IgD-negative memory B cell (primary cell): ENCODE data around the gene NOS1AP. TPM values are rescaled to one million over a fixed set of nuclear protein-coding genes. Genes with fewer than 3 reads are reported as not detected.

ENCODE experiments used
- H3K27ac Mint-ChIP-seq, 3 donors: one replicate each; pipeline ENCODE4 v1.8.0; 2020 to 2022; ENCODE audit warnings: mild to moderate bottlenecking in 3 of 3, mixed read lengths in 3 of 3, moderate library complexity in 1 of 3
- H3K27me3 Mint-ChIP-seq: one replicate; pipeline ENCODE4 v1.8.0; 2021; ENCODE audit warnings: mixed read lengths
- H3K36me3 Mint-ChIP-seq: one replicate; pipeline ENCODE4 v1.8.0; 2020; ENCODE audit warnings: mild to moderate bottlenecking, mixed read lengths
- H3K4me1 Mint-ChIP-seq, 3 donors: one replicate each; pipeline ENCODE4 v1.8.0; 2020 to 2022; ENCODE audit warnings: mixed read lengths in 3 of 3, mild to moderate bottlenecking in 1 of 3
- H3K4me3 Mint-ChIP-seq, 4 donors: one replicate each; pipeline ENCODE4 v1.8.0; 2020 to 2022; ENCODE audit warnings: mild to moderate bottlenecking in 4 of 4, mixed read lengths in 4 of 4, moderate library complexity in 3 of 4
- H3K9me3 Mint-ChIP-seq, 3 donors: one replicate each; pipeline ENCODE4 v1.8.0; 2020 to 2021; ENCODE audit warnings: mixed read lengths in 3 of 3, mild to moderate bottlenecking in 1 of 3
- polyA plus RNA-seq: library from polyadenylated mRNA; unstranded; fragments of 300-500 nt; fragmentation: Illumina TruSeq; gene quantifications from one replicate; pipeline ENCODE4 v1.2.3, GENCODE V29; 2021

NOS1AP gene
- polyA plus RNA-seq, 1 donor from 2014 or later = not detected

DNA sequence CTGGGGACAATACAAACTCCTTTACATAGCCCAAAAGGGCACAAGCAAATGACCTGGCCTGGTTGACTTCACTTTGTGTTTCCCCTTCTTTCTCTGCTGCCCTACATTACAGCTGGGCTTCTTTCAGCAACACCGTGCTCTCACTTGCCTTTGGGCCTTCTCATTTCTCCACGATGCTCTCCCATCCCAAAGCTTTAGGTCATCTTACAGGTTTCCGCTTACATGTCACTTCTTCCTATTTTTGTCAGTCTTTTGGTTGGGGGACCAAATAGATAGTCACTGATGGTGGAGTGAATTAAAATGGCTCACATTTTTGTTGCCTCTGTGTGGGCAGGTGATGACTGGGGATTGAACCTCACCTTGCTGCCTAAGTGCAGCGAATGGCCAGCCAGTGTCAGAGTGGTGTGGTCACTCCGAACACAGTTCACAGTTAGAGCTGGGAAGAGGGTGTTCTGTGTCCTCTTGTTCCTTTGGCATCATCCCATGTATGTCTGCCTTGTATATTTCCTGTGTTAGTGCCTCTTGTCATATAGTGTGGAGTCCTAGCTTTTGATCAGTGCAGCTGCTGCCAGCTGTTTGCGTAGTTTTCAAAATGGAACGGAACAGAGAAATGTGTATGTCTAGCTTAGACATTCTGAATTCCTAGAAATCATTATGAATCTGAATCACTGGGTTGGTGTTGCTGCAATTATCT, 134.8 kb downstream of the NOS1AP start:
- Mint-ChIP-seq H3K4me1 (no peaks in the 10 kb centered on the region), H3K36me3 (no peaks in the 10 kb centered on the region), H3K27me3 (peaks cover 1% of the 10 kb centered on the region), H3K27ac (peak overlapping the region in 1 of 3 donors; percentile 69), H3K9me3 (peaks cover 0 to 4% (median 0%) of the 10 kb centered on the region in 3 donors), H3K4me3 (no peak overlapping the region)

DNA sequence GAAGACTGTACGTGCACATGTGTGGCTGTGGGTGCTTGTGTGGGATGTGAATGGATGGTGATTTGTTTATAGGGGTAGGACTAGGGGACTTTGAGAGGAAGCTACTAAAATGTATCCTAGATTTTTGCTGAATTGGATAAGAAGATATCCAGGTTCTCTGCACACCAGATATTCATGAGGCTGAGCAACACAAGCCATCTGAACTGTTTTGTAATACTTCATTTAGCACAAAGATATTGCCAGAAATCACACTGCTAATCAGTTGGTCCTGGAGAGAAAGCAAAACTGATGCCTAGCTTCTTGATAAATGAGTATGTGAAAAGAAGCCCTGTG, 135.3 kb downstream of the NOS1AP start:
- H3K4me1 Mint-ChIP-seq = no peaks in the 10 kb centered on the region
- no peak overlapping the region for H3K4me3 Mint-ChIP-seq
- H3K9me3 Mint-ChIP-seq = peaks cover 0 to 5% (median 0%) of the 10 kb centered on the region in 3 donors
- H3K27me3 Mint-ChIP-seq = peaks cover 1% of the 10 kb centered on the region
- no peaks in the 10 kb centered on the region for H3K36me3 Mint-ChIP-seq
- peak overlapping the region in 1 of 3 donors; percentile 69 for H3K27ac Mint-ChIP-seq

- Mint-ChIP-seq H3K36me3 (no peaks in the 10 kb centered on the region), H3K4me3 (no peak overlapping the region), H3K27ac (no peak overlapping the region), H3K9me3 (peaks cover 0 to 5% (median 0%) of the 10 kb centered on the region in 3 donors), H3K27me3 (peaks cover 1% of the 10 kb centered on the region), H3K4me1 (no peaks in the 10 kb centered on the region)
Observed at GRCh38 chr1:162206300-162206699, 136.8 kb downstream of the NOS1AP start.

DNA sequence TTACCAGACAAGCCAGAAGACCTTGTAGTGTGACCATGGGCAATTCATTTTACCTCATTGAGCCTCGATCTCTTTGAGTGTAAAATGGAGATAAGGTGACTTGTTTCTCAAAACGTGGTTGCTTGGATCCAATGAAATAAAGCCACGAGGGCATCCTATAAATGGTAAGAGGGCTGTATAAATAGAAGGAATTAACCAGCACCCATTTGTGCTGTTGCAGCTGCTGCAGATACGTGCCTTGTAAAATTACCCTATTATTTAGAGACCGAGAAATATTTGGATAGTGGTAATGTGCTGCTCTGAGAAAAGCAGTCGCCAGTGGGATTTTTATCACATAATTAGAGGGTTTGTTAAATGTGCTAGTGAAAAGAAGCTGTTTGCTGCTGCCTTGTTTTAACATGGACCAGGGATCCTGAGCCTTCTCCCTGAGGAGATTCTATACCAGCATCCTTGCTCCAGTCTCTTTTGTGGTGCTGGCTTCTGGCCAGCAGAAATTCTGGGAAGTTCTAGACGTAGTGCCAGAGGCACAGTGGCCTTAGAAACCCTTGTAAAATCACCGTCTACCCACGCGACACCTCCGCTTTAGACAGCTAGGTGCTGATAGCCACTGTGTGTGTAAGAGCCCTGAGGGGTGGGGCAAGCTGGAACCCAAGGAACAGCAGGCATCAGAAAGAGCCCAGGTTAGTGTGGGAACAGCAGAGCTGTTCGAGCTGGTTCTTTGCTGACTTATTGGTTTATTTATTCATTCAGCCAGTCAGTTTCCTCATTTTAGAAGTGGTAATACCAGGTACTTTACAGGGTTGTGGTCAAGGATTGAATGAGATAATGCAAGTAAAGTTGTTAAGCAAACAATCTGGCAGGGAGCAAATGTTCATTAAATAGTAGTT, 137.5 kb downstream of the NOS1AP start:
- Mint-ChIP-seq H3K27me3 (peaks cover 3% of the 10 kb centered on the region), H3K36me3 (no peaks in the 10 kb centered on the region), H3K4me3 (no peak overlapping the region), H3K27ac (no peak overlapping the region), H3K9me3 (peaks cover 0 to 2% (median 0%) of the 10 kb centered on the region in 3 donors), H3K4me1 (no peaks in the 10 kb centered on the region)

DNA sequence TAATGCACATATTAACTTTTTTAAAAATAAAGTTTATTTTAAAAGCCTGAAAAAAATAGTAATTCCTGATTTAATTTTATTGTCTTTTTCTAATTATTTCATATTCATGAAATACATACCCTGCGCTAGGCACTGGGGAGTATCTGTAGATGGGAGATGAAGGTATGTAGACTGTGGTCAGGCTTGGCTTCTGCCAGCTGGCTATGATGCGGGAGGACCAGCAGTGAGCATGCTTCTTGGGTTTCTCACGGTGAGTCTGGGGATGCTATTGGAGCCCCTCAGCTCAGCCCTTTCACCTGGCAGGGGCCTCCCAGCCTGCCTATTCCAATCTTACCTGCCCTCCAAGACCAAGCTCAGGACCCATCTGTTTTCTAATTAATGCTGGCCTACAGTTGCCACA, 138.4 kb downstream of the NOS1AP start:
- no peaks in the 10 kb centered on the region for H3K36me3 Mint-ChIP-seq
- H3K4me3 Mint-ChIP-seq = no peak overlapping the region
- H3K27me3 Mint-ChIP-seq = peaks cover 3% of the 10 kb centered on the region

DNA sequence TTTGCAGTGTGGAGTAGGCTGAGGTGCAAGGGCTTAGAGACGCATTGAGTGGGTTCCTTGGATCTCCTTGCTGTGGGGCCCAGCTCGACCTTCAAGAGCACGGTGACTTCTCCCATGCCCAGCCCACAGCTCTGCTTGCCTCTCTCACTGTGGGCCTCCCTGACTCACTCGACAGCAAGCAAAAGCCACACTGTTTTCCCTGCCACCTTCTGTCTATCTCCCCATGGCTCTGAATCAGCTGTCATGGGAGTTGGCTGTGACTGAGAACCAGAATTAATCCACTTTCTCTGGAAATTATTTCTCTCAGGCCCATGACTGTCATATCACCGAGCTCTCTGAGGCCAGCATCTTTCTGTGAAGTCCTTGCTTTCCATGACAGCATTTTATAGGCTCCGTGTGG, 140.7 kb downstream of the NOS1AP start:
- Mint-ChIP-seq H3K4me1 (no peaks in the 10 kb centered on the region), H3K27ac (no peak overlapping the region), H3K27me3 (peaks cover 5% of the 10 kb centered on the region), H3K4me3 (no peak overlapping the region), H3K9me3 (peaks cover 0 to 2% (median 0%) of the 10 kb centered on the region in 3 donors), H3K36me3 (no peaks in the 10 kb centered on the region)

More for the DNA sequence above, 138.4 kb downstream of the NOS1AP start:
- Mint-ChIP-seq H3K27ac (no peak overlapping the region), H3K9me3 (peaks cover 0 to 2% (median 0%) of the 10 kb centered on the region in 3 donors), H3K4me1 (no peaks in the 10 kb centered on the region)

DNA sequence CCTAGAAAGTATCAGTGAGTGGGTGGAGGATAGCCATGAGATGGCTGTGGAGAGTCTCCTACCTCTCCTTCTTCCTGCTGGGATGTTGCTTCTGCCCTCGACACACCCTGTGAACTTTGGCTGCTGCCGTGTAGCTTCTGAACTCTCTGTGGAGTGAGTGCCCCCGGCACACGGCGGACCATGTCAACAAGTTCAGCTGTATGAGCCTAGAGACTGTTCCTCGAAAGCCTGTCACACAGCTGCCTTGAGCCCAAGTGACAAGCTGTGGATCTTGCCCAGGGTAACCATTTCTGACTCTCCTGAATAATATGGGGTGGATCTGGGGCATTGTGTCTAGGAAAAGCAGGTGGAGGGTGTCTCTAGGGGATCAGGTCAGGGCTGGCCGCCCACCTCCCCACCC, 143.2 kb downstream of the NOS1AP start:
- no peak overlapping the region for H3K27ac Mint-ChIP-seq
- H3K27me3 Mint-ChIP-seq = peaks cover 7% of the 10 kb centered on the region
- H3K4me3 Mint-ChIP-seq = no peak overlapping the region
- H3K4me1 Mint-ChIP-seq = peaks cover 0 to 2% (median 0%) of the 10 kb centered on the region in 3 donors
- H3K36me3 Mint-ChIP-seq = no peaks in the 10 kb centered on the region
- peaks cover 0 to 4% (median 0%) of the 10 kb centered on the region in 3 donors for H3K9me3 Mint-ChIP-seq

DNA sequence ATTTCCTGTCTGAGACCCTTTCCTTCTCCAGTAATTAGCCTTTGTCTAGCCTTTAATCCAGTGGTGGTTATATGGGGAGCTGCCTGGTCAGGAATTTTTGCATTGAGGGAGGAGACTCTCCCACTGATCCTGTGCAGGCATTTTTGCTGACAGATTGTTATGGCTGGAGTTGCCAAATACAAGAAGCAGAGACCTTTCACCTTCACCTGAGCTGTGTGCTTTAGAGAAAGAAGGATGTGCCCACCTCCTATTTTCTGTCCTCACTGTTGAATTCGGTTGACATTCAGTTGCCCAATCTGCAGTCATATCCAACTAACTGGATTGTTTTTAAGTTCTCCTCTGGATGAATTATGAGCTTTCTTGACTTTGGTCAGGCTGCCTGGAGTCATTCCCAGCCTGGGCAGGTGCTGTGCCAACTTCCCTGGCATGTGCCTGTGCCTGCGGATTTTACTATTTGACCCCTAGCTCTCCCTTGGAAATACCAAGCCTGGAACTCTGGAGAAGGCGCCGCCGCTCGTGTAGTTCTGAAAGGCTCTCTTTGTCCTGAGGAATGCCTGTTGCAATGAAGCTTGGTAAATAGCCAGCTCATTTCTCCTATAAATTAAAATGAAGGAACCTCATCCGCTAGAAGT, 143.9 kb downstream of the NOS1AP start:
- Mint-ChIP-seq H3K27ac (no peak overlapping the region), H3K4me1 (peaks cover 0 to 2% (median 0%) of the 10 kb centered on the region in 3 donors)

DNA sequence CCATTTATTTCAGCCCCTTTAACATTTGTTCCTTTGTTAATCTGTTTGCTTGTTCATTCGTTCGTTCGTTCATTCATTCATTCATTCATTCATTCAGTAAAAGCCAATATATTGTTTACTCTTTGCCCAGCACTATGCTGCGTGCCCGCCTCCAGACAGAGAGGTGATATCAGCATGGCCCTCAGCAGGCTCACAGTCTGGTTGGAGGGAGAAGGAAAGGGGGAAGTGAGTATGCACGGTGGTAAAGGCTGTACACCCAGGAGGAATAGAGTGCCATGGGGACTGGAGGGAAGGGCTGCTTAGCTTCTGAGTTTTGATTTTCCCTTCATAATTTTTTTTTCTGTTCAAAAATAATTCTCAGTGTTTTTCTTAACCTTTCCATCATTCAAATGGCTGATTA, 144.7 kb downstream of the NOS1AP start:
- H3K9me3 Mint-ChIP-seq = peaks cover 0 to 4% (median 0%) of the 10 kb centered on the region in 3 donors
- H3K27ac Mint-ChIP-seq = no peak overlapping the region
- H3K4me1 Mint-ChIP-seq = peaks cover 0 to 2% (median 0%) of the 10 kb centered on the region in 3 donors
- H3K36me3 Mint-ChIP-seq = no peaks in the 10 kb centered on the region
- peaks cover 10% of the 10 kb centered on the region for H3K27me3 Mint-ChIP-seq
- H3K4me3 Mint-ChIP-seq = no peak overlapping the region

More for the DNA sequence above, 143.9 kb downstream of the NOS1AP start:
- Mint-ChIP-seq H3K36me3 (no peaks in the 10 kb centered on the region), H3K4me3 (no peak overlapping the region), H3K27me3 (peaks cover 8% of the 10 kb centered on the region), H3K9me3 (peaks cover 0 to 4% (median 0%) of the 10 kb centered on the region in 3 donors)

DNA sequence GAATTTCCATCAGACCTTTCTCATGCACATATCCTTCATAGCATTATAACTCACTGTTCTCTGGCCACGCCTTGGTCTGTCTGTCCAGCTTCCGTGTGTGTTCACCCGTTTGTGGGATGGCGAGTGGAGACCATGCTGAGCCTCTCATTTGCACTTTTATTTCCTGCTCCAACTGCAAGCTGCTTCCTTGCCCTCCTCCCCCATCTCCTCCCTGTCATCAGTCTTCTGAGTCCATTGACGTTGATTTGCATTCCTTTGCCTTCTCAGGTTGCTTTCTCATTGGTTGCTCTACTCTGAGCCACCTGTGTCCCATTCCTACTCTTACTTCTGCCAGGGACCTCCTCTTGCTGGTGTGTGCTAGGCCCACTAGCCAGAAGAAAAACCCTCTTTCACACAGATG, 146.4 kb downstream of the NOS1AP start:
- H3K4me3 Mint-ChIP-seq = no peak overlapping the region
- peaks cover 0 to 2% (median 0%) of the 10 kb centered on the region in 3 donors for H3K4me1 Mint-ChIP-seq
- no peaks in the 10 kb centered on the region for H3K36me3 Mint-ChIP-seq
- H3K9me3 Mint-ChIP-seq = peaks cover 0 to 2% (median 0%) of the 10 kb centered on the region in 3 donors
- H3K27me3 Mint-ChIP-seq = peaks cover 15% of the 10 kb centered on the region
- H3K27ac Mint-ChIP-seq = no peak overlapping the region

- no peak overlapping the region for H3K4me3 Mint-ChIP-seq
- peaks cover 14% of the 10 kb centered on the region for H3K27me3 Mint-ChIP-seq
- peaks cover 0 to 2% (median 0%) of the 10 kb centered on the region in 3 donors for H3K9me3 Mint-ChIP-seq
- H3K36me3 Mint-ChIP-seq = no peaks in the 10 kb centered on the region
- H3K27ac Mint-ChIP-seq = no peak overlapping the region
- H3K4me1 Mint-ChIP-seq = peaks cover 0 to 2% (median 0%) of the 10 kb centered on the region in 3 donors
Observed at GRCh38 chr1:162216604-162217003, 147.1 kb downstream of the NOS1AP start.

- no peak overlapping the region for H3K4me3 Mint-ChIP-seq
- H3K9me3 Mint-ChIP-seq = peaks cover 0 to 2% (median 0%) of the 10 kb centered on the region in 3 donors
- peaks cover 0 to 2% (median 0%) of the 10 kb centered on the region in 3 donors for H3K4me1 Mint-ChIP-seq
- peaks cover 17% of the 10 kb centered on the region for H3K27me3 Mint-ChIP-seq
- H3K36me3 Mint-ChIP-seq = no peaks in the 10 kb centered on the region
- no peak overlapping the region for H3K27ac Mint-ChIP-seq
Observed at GRCh38 chr1:162217706-162218105, 148.2 kb downstream of the NOS1AP start.

DNA sequence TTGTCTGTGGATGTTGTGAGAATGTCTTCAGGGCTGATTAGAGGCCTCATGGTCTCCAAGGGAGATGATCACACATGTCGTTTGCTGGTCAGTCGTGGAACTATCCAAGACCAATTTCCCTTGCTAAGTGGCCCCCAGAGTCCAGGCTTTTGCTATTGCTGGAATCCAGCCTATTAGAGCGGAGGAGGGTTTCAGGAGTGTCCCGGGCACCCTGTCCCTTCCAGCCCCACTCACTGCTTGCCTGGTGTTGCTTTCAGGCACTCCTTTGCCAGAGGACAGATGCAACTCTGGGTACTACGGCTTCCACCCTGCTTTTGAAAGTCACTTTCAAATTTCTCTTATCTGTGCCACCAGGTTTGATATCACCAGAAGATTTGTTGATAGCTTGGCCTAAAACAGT, 149.1 kb downstream of the NOS1AP start:
- Mint-ChIP-seq H3K27me3 (peaks cover 21% of the 10 kb centered on the region), H3K27ac (peak overlapping the region in 1 of 3 donors; percentile 18), H3K4me1 (peaks cover 0 to 2% (median 0%) of the 10 kb centered on the region in 3 donors), H3K4me3 (no peak overlapping the region), H3K36me3 (no peaks in the 10 kb centered on the region), H3K9me3 (peaks cover 0 to 2% (median 0%) of the 10 kb centered on the region in 3 donors)

DNA sequence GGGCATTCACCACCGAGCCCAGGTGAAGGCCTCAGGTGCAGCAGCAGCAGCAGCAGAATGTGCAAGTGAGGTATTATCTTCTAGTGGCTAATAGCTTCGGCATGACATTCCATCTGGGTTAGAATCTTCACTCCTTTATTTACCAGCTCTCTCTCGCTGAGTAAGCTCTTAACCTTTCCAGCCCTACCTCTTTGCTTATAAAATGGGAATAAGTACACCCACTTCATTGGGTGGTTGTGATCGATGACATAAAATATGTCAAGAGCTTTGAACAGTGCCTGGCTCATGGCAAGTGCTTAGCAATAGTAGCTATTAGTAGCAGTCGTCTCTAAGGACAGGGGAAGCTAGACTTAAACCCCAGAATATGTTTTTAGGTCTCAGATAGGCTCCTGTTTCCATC, 149.5 kb downstream of the NOS1AP start:
- peak overlapping the region in 1 of 3 donors; percentile 18 for H3K27ac Mint-ChIP-seq
- H3K4me3 Mint-ChIP-seq = no peak overlapping the region
- peaks cover 0 to 2% (median 0%) of the 10 kb centered on the region in 3 donors for H3K9me3 Mint-ChIP-seq
- peaks cover 0 to 2% (median 0%) of the 10 kb centered on the region in 3 donors for H3K4me1 Mint-ChIP-seq
- H3K27me3 Mint-ChIP-seq = peaks cover 21% of the 10 kb centered on the region
- no peaks in the 10 kb centered on the region for H3K36me3 Mint-ChIP-seq

DNA sequence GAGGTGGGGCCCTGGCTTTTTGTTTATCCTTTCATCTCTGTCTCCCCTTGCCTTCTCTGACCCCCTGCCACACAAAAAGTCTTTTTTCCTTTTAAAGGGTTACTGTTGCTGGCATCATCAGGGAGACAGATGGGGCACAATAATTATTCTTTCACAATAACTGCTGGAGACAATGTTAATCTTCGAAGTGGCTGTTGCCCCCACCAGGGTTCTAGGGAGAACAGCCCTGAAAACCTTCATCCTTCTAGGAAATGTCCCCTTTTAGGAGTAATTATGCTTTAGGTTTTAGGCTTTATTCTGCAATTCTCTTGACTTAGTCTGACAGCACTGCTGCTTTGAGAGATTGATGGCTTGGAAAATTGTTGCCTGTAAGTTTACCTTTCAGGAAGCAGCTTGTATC, 150.0 kb downstream of the NOS1AP start:
- no peak overlapping the region for H3K4me3 Mint-ChIP-seq
- peaks cover 0 to 2% (median 0%) of the 10 kb centered on the region in 3 donors for H3K4me1 Mint-ChIP-seq
- H3K9me3 Mint-ChIP-seq = peaks cover 0 to 2% (median 0%) of the 10 kb centered on the region in 3 donors
- no peaks in the 10 kb centered on the region for H3K36me3 Mint-ChIP-seq
- H3K27me3 Mint-ChIP-seq = peaks cover 22% of the 10 kb centered on the region
- no peak overlapping the region for H3K27ac Mint-ChIP-seq
